ENCODE data around the gene SMG6.

The SMG6 gene

DNA sequence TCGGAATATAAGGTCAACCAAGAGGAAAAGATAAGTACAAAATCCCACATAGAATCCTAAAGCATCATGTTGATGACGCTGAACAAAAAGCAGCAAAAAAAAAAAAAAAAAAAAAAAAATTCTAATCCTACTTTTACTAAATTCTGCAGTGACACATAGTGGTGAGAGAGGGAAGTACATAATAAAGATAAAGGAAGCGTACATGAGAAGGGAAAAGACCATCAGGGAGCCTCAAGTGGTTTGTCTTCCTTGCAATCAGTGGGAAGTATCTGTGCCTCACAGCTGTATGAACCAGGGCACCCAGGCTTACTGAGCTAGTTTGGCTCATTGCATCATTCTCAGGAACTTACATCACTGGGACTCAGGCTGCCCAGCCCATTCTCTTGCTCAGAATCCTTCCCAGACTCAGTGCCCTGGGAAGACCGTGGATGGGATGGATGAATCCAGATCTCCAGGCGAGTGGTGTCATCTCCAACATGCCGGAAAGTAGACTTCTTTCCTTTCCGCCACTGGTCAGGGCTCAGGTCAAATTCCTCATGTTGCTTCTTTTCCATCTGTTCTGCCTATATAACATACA is 21.2 kb downstream of the SMG6 start:
- TF ChIP-seq GATA3 (IDR thresholded peaks at IDR 0.05; ENCODE audit: low read depth, low read length) (no peak), GATA2 (IDR thresholded peaks at IDR 0.05; ENCODE audit: low read depth, low read length) (no peak)

DNA sequence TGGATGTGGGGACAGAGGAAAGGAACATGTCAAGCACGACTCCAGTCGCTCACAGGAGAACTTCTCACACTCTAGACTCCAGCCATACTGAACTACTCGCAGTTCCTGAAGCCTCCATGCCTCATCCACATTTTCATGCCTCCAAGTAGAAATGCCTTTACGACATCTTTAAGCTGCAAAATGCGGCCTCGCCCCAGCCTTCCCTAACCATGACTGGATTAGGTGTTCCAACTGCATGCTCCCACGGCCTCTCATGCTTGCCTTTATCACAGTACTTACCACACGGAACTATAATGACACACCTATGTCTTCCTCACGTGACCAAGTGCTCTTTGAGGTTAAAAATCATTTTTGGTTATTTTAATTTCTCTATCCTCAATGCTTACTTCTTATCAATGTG is 23.9 kb downstream of the SMG6 start:
- TF ChIP-seq GATA3 (IDR thresholded peaks at IDR 0.05; ENCODE audit: low read depth, low read length) (no peak), GATA2 (IDR thresholded peaks at IDR 0.05; ENCODE audit: low read depth, low read length) (no peak)

DNA sequence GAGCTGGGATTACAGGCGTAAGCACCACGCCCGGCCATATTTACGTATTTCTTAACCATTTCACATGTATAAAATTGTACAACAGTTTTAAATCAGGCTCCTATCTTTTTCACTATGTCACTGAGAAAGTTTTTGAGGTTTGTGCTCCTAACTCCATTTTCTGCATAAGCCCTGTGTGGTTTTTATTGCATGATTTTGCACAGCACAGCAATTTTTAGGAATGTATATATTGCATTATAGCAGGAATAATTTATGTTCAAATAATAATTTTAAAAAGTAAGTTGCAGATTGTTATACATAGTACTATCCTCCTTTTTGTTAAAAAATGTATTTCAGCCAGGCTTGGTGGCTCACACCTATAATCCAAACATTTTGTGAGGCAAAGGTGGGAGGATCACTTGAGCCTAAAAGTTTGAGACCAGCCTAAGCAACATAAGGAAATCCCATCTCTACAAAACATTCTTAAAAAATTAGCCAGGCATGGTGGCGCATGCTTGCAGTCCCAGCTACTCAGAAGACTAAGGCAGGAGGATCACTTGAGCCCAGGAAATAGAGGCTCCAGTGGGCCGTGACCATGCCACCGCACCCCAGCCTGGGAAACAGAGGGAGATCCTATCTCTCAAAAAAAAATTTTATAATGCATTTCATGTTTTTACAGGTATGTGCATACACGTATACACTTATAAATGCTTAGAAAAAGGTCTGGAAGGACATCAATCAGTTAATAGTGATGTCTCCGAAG is 26.0 kb downstream of the SMG6 start:
- no peak for TF ChIP-seq GATA3 (IDR thresholded peaks at IDR 0.05; ENCODE audit: low read depth, low read length)
- no peak for TF ChIP-seq GATA2 (IDR thresholded peaks at IDR 0.05; ENCODE audit: low read depth, low read length)

DNA sequence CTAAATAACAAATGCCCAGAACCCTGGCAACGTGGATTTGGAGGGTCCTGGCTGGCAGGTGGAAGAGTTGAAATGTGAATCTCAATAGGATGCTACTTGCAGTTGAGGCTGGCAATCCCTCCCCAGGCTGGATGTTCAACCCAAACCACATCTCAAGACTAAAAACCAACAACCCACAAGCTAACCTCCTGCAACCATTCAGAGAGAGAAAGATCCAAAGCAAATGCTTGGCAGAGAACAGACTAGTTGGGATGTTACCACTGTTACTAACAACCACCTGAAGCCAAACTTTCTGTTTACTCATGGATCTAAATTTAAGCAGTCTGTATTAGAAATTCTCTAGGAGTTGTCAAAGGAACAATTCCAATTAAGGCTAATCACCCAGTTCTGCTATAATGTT is 27.9 kb downstream of the SMG6 start:
- TF ChIP-seq GATA3 (IDR thresholded peaks at IDR 0.05; ENCODE audit: low read depth, low read length) (no peak), GATA2 (IDR thresholded peaks at IDR 0.05; ENCODE audit: low read depth, low read length) (no peak)

DNA sequence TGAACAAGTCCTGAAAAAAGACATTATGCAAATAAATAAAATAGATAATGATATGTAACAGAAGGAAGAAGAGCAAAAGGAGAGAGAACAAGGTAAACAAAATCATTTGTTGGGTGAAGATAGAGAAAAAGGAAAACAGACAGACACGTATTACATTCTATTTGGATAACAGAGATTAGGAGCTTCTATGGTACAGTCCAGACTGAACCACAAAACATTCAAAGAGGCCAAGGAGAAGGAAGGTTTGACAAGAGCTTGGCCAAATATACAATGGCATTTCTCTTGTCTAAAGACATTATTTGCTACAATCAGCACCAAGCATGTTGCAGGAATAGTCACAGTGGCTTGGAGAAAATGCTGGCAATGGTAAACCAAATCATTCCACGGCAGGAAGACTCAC is 29.2 kb downstream of the SMG6 start:
- no peak for TF ChIP-seq GATA2 (IDR thresholded peaks at IDR 0.05; ENCODE audit: low read depth, low read length)
- no peak for TF ChIP-seq GATA3 (IDR thresholded peaks at IDR 0.05; ENCODE audit: low read depth, low read length)

DNA sequence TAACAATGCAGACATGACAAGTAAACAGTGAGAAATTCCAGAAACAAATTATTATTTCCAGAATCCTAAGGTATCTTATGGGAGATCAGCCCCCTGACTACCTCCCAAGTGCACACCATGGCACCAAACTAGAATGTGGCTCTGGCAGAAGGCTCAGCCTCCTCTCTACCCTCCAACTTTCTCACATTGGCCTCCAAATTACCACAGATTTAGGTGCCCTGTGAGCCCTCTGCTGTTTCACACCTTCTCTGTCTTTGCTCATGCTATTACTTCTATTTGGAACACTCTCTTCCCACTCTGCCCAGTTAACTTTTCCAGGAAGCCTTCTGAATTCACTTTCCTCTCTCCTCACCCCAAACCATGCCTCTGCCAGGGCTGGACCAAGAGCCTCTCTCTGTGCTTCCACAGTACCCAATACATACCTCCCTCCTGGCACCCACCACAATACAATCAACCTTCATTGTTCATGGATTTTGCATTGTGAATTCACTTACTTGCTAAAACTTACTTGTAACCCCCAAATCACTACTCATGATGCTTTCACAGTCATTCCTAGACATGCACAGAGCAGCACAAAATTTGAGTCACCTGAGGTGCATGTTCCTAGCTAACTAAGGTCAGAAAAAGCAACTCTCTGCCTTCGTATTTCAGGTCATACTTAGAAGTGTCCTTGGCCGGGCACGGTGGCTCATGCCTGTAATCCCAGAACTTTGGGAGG is 31.4 kb downstream of the SMG6 start:
- no peak for TF ChIP-seq GATA3 (IDR thresholded peaks at IDR 0.05; ENCODE audit: low read depth, low read length)
- TF ChIP-seq GATA2 (IDR thresholded peaks at IDR 0.05; ENCODE audit: low read depth, low read length): no peak

DNA sequence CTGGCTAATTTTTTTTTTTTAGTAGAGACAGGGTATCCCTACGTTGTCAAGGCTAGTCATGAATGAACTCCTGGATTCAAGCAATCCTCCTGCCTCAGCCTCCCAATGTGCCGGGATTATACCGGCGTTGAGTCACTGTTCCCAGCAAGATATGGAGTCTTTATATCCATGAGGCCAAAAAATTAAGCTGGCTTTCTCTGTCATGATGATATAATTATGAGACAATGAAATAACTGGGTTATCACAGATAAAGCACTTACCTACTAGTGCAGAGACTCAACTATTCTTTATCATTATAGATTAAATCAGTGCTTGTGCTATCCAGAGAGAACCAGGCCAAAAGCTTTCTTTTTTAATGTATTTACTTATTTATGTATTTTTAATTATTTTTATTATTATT is 36.2 kb downstream of the SMG6 start:
- no peak for TF ChIP-seq GATA2 (IDR thresholded peaks at IDR 0.05; ENCODE audit: low read depth, low read length)
- TF ChIP-seq GATA3 (IDR thresholded peaks at IDR 0.05; ENCODE audit: low read depth, low read length): no peak

DNA sequence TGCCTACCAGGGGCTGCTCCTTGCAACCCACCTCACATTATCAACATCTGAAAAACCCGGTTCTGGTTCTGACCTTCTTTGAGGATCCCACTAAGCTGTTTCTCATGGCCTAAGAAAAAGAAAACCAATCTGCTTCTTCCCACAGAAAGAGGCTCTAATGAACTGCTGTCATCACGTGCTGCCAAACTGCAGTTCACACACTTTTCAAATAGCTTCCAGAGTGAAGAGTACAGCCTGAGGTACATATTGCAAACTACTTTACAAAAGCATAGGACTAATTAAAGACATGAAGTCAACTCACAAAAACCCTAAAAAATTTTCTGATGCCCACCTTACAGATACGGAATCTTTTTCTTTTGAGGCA is 36.7 kb downstream of the SMG6 start:
- TF ChIP-seq GATA2 (IDR thresholded peaks at IDR 0.05; ENCODE audit: low read depth, low read length) (no peak), GATA3 (IDR thresholded peaks at IDR 0.05; ENCODE audit: low read depth, low read length) (no peak)

DNA sequence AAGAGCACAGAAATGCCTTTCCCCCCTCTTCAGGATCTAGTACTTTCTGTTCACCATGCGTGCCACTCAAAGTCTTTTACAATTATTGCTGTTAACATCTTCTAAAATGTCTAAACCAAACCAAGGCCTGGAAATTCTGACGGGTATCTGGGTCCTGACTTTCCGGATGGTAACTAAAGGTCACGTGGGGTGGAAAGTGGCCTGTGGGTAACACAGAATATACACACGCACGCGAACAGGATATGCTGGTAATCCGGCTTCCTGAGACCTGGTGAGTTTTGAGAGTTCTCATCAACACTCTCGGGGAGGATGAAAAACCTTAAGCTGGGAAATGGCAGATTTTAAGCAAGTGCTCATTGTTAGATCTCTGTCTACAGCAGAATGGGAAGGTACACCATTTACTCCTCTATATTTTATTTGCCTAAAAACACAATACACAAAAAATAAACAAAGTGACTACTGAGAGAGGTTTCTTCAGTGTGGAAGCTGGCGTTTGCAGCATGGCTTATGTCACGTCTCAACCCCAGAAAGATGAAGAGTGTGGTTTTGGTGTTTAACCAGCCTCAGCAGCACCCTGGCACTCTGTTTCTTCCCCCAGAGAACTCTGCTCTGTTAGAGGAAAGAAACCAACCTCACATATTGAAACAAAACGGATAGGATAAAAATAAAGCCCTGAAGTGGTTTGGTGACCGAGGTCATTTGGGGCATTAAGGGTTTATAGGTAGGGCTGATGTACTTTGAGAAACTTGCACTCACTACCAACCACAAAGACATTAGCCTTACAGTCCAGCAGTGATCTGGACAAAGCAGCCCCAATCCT is 37.3 kb downstream of the SMG6 start:
- no peak for TF ChIP-seq GATA2 (IDR thresholded peaks at IDR 0.05; ENCODE audit: low read depth, low read length)
- TF ChIP-seq GATA3 (IDR thresholded peaks at IDR 0.05; ENCODE audit: low read depth, low read length): no peak

DNA sequence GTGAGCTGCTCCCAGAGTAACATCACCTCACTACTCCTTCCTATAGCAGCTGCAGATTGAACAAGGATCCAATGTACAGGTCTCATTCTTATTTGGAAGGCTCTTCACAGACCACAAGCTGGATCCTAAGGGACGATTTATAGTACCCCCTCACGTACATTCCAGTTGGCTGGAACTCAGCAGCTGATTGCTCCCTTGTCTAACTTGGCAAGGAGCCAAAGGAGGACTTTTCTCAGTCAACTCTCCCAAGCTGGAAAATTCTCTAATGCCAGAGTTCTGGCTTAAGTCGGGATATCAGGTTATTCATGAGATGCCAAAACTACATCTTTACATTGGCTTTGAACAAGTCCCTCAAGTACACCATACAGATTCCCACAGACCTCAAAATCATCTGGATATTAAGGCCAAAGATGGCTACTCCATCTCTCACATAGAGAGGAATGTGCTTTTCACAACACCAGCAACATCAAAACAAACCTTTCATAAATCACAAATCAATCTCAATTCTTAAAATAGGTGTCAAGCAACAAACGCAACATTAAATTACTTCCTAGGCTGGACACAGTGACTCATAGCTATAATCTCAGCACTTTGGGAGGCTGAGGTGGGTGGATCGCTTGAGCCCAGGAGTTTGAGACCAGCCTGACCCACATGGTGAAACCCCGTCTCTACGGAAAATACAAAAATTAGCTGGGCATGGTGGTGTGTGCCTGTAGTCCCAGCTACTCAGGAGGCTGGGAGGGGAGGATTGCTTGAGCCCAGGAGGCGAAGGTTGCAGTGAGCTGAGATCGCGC is 39.3 kb downstream of the SMG6 start:
- no peak for TF ChIP-seq GATA3 (IDR thresholded peaks at IDR 0.05; ENCODE audit: low read depth, low read length)

DNA sequence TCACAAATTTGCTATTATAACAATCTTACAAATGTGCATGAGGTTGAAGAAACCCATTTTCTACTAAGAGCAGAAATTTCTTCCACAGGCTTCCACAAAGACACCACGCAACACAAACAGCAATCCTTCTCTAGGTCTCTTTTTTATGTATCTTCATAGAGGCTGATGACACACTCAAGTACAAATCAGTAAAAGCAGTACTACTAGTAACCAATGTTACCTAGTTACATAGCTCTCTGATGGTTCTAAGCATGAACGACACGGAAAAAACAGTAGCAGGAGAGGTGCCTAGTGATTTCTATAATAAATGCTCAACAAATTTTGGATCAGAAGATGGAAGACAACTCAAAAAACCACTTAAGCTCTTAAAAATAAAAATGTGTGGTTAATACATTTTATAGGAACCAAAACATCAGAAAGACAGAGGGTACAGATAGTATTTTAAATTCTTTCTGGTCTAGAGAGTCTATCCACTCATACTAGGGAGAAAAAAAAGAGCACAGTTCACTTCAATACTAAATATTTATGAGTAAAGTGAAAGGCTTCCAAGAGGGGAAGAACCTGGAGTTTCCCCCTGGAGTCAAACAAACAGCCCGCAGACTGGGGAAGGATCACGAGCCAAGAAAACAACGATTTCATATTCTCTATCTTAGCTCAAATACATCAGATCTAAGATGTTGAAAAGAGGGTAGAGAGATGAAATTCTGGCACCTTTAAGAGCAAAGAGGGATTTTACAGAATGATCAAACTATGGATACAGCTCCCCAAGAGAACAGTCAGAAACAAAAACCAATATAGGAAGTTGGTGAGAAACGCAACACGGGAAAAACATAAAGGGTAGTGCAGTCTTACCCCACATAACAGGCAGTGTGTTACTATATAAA is 40.2 kb downstream of the SMG6 start:
- no peak for TF ChIP-seq GATA3 (IDR thresholded peaks at IDR 0.05; ENCODE audit: low read depth, low read length)
- TF ChIP-seq GATA2 (IDR thresholded peaks at IDR 0.05; ENCODE audit: low read depth, low read length): no peak

DNA sequence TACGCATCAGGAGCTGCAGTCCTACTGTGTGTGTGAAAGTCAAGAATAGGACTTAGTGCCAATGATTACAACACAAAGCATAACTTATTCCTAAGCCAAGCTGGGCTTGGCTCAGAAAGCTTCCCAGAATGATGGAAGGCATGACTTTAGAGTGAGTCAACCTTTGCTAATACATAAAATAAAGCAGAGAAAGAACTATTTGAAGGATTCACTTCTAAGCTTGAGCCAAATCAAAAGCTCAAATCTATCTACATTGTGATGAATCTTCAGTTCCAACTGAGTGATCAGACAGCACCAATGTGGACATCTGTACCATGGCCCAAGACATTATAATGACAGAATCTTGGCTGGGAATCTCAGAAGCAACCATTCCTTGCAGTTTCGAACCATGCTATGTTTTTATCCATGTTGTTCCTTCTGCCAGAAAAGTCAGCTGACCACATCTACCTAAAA is 41.4 kb downstream of the SMG6 start:
- no peak for TF ChIP-seq GATA2 (IDR thresholded peaks at IDR 0.05; ENCODE audit: low read depth, low read length)
- TF ChIP-seq GATA3 (IDR thresholded peaks at IDR 0.05; ENCODE audit: low read depth, low read length): no peak

Data from SH-SY5Y (cell line).